AG09319 (cell line): Measurements from ENCODE around the gene CETN2.
"Not testable (repeated sequence)": the region's sequence is repeated elsewhere in the genome, so short reads cannot be mapped to it uniquely, and the experiment has no call there.

Experiments used
- DNase-seq: peaks from one replicate; pipeline ENCODE4 v3.0.0-alpha.2; 2010; ENCODE audit warnings: low read depth; ENCODE audit errors: extremely low read depth
- CTCF ChIP-seq: IDR thresholded peaks from 2 replicates; pipeline ENCODE4 v1.5.1; 2011; ENCODE audit warnings: low read depth, mild to moderate bottlenecking, inconsistent platforms, low read length, moderate library complexity

CETN2 gene

DNA sequence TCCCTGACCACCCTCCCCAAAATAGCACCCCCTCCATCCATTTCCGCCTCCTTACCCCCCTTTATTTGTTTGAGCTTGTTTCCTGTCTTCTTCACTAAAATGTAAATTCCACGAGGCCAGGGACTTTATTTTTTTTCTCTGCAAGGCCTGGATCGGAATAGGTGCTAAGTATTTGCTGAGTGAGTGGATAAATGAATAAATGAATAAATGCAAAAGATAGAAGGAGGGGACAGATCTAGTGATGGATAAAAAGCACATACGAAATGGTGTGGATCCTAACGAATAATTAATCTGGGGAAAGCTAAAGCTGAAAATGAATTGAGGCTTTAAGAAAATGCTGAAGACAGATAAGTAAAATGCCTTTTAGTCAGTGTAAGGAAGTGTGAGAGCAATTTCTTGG, 12.2 kb downstream of the CETN2 start:
- TF ChIP-seq CTCF = no peak

DNA sequence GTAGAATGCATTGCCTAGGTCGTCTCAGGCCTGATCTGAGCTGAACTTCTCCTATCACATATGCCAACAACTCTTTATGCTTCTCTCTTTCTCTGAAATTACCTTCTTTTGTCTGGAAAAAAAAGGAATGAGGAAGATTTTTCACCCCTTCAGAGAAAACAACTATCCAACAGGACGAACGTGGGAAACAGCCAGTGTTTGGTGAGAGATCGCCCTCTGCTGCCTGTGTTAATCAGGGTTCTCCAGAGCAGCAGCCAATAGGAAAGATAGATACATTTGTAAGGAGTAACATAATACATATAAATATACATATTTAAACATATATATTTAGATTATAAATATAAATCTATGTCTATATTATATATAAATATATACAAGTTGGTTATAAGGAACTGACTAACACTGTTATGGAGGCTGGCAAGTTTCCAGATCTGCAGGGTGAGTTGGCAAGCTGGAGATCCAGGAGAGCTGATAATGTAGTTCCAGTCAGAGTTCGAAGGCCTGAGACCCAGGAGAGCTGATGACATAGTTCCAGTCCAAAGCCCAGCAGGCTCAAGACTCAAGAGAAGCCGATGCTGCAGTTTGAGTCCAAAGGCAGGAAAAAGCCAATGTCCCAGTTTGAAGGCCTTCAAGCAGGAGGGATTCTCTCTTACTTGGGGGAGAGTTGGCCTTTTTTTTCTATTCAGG, 13.3 kb downstream of the CETN2 start:
- peak; percentile 52 for TF ChIP-seq CTCF
- DNase-seq = no peak

More for the DNA sequence above, 12.2 kb downstream of the CETN2 start:
- DNase-seq = no peak

- no peak for TF ChIP-seq CTCF
- DNase-seq = no peak
Measured at GRCh38 chrX:152814048-152814447, 16.5 kb downstream of the CETN2 start.

DNA sequence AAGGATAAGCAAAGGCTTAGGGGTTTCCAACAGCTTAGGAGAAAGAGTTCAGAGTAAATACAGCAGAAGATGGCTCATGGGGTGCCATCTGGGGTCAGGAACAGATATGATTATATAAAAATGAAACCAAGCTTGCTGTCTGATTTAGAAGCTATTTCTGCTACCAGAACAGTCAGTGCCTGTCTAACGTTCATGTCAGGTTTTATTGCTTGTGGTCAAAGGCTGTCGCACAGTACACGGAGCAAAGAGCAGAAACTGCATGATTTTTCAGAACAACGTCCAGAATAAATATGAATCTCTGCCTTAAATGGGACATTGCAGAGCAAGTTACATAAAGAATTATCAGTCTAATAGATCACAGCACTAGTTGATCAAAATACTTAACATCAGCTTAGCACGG, 17.4 kb downstream of the CETN2 start:
- no peak for TF ChIP-seq CTCF
- no peak for DNase-seq

DNA sequence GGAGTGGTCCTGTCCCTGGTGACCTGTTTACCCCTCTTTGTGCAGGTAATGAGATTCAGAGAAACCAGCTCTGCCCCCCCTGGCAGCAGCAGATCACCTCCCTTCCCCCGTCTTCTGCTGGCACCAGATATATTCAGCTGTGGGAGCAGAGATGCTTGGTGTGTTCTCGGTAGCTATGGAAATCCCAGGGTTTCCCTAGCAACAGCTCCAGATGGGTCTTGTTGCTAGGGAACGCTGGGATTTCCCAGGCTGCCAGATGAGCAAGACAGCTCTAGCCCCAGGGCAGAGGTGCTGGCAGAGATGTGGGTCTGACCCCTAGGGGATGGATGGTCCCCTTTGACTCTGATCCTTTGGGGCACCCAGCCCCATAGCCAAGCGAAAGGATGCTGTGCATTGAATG, 20.2 kb downstream of the CETN2 start:
- TF ChIP-seq CTCF = no peak
- no peak for DNase-seq

GRCh38 chrX:152806035-152806434, 24.5 kb downstream of the CETN2 start:
- DNase-seq = no peak
- no peak for TF ChIP-seq CTCF

DNA sequence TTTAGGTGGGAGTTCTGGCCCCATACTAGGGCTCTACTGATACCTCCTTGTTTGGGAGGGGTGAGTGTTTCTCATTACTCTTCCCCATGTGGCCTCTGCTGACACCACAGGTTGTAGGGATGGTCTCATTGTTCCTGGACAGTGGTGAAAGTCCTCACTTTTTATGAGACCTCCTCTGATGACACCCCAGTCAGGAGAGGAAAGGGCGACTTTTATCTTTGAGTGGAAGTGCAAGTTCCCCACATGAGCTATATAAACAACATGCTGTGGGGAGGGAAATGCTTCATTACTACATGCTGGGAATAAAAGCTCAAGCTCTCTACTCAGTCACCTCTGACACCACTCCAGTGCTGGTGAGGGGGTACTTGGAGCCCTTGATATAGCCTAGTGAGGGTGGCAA, 31.6 kb downstream of the CETN2 start:
- no peak for DNase-seq
- TF ChIP-seq CTCF = no peak

GRCh38 chrX:152787062-152787461, 43.5 kb downstream of the CETN2 start:
- DNase-seq = not testable (repeated sequence)
